Measurements from ENCODE around the gene HSPA8. TPM values are rescaled to one million over a fixed set of nuclear protein-coding genes. Genes with fewer than 3 reads are reported as not detected.

HSPA8 gene
- total RNA-seq, 2 donors from 2014 or later, result 423 to 660 TPM

DNA sequence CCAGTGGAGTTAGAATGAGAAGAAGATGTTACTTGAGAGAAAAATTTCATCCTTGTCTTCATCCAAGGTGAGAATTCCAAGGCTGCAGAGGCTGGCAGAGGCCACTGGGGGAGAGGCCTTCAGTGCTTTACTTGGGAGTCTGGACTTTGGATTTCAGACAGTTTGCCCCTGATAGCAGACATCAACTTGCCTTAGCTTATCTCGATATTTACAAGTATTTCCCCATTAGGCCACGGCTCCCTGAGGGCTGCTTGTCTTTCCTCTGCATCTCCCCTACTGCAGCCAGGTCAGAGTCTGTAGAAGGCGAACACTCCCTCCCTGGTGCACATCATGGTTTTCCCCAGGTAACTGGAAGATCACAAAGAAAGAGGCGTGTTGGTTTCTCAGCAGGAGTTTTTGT is 50.4 kb downstream of the HSPA8 start:
- DNase-seq (no peak), ATAC-seq (no peak)
- H3K36me3 ChIP-seq (replicated peaks in 1 of 2; ENCODE audit: insufficient read depth in 1 of 2, low read depth in 2 of 2), result no peaks in the 10 kb centered on the region
- H3K4me1 ChIP-seq, result no peaks in the 10 kb centered on the region
- intact Hi-C loops (cut with DNase I), result no loop called here
- H3K27ac ChIP-seq, result no peak overlapping the region
- TF ChIP-seq, protein P1, sequence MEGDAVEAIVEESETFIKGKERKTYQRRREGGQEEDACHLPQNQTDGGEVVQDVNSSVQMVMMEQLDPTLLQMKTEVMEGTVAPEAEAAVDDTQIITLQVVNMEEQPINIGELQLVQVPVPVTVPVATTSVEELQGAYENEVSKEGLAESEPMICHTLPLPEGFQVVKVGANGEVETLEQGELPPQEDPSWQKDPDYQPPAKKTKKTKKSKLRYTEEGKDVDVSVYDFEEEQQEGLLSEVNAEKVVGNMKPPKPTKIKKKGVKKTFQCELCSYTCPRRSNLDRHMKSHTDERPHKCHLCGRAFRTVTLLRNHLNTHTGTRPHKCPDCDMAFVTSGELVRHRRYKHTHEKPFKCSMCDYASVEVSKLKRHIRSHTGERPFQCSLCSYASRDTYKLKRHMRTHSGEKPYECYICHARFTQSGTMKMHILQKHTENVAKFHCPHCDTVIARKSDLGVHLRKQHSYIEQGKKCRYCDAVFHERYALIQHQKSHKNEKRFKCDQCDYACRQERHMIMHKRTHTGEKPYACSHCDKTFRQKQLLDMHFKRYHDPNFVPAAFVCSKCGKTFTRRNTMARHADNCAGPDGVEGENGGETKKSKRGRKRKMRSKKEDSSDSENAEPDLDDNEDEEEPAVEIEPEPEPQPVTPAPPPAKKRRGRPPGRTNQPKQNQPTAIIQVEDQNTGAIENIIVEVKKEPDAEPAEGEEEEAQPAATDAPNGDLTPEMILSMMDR (IDR thresholded peaks at IDR 0.05), result no peak
- TF ChIP-seq POLR2A (IDR thresholded peaks at IDR 0.05), result no peak
- H3K9me3 ChIP-seq, result no peaks in the 10 kb centered on the region
- 50 to 53% methylated on average over 4 of the region's 4 CpGs for whole genome bisulfite sequencing, 2 donors
- H3K27me3 ChIP-seq, result no peaks in the 10 kb centered on the region
- no peak overlapping the region for H3K4me3 ChIP-seq

Small RNA genes lying within 50 kb of the gene (small RNA-seq; reads per million reads assigned to genes)
- gene RPL31P47, result not detected
- gene SNORD14C, result not detected
- not detected for gene SNORD14D
- 54.4 reads per million, percentile 95 among the genes with 10 or more reads in this experiment for gene SNORD14E

Other genes starting within 250 kb of the HSPA8 start
- gene CRTAM, start 223.6 kb downstream of the HSPA8 start, total RNA-seq, result not detected
- gene JHY, start 179.4 kb downstream of the HSPA8 start, total RNA-seq, result 1 to 10 TPM; 2.3 TPM
- gene BSX, start 80.3 kb downstream of the HSPA8 start, total RNA-seq, result not detected
- gene CLMP, start 133.1 kb upstream of the HSPA8 start, total RNA-seq, result 10 to 100 TPM; 10.1 to 22.1 TPM